ENCODE data around the gene CETN1.

Gene CETN1

DNA sequence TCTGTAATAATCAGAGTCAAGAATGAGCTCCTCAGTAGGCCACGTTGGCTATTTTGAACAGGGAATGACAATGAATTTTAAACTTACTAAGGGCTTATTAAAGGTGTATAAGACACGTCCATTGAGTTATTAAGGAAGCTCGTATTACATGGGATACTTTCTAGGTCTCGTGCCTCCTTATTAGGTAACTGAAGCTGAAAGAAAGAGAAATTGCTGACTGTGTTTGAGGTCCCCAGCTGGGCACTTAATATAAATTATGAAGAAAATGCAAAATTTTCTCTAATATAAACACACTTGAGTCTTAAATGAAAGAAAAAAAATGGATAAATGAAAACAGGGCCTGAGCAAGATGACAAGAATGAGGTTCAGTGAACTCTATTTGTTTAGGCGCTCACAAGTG, 38.4 kb downstream of the CETN1 start:
- in situ Hi-C loops (cut with HindIII; ENCODE audit: low sequenced_read_pairs), result loop anchor here (5.0 kb wide), 1 partner anchor 214 kb away; no protein-coding TSS in a partner anchor

DNA sequence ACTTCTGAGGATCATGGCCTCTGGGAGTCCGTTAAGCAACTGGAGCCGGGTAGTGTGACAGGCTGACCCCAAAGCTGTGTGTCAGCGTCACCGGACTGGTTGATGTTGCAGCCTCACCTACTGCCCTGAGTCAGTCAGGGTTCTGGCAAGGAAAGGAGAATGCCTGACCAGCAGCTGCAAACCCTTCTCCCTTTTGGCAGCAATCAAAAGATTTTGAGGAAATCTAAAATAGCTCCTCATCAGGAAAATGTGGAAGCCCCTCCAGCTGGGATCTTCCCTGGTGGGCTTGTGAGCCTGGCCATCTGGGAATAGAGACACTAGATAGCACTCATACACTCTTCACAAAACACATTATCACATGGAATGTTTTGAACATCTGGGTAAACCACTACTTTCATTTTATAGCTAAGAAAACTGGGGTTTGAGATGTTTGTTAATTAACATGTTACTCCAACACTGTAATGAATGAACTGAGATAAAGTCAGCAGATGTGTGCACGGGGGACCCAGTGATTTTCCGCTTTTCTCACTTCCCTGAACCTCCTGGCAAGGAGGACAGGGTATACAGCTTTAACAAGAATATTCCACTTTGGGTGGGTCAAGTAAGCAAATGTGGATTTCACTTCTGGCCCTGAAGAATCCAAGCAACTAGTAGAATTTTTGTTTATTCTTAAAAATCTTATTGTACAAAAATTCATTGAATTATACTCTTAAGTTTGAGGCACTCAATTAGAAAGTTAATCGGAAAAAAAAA, 41.3 kb downstream of the CETN1 start:
- in situ Hi-C loops (cut with HindIII; ENCODE audit: low sequenced_read_pairs), result no loop called here

GRCh38 chr18:622289-622688, 42.1 kb downstream of the CETN1 start:
- in situ Hi-C loops (cut with HindIII; ENCODE audit: low sequenced_read_pairs), result no loop called here

DNA sequence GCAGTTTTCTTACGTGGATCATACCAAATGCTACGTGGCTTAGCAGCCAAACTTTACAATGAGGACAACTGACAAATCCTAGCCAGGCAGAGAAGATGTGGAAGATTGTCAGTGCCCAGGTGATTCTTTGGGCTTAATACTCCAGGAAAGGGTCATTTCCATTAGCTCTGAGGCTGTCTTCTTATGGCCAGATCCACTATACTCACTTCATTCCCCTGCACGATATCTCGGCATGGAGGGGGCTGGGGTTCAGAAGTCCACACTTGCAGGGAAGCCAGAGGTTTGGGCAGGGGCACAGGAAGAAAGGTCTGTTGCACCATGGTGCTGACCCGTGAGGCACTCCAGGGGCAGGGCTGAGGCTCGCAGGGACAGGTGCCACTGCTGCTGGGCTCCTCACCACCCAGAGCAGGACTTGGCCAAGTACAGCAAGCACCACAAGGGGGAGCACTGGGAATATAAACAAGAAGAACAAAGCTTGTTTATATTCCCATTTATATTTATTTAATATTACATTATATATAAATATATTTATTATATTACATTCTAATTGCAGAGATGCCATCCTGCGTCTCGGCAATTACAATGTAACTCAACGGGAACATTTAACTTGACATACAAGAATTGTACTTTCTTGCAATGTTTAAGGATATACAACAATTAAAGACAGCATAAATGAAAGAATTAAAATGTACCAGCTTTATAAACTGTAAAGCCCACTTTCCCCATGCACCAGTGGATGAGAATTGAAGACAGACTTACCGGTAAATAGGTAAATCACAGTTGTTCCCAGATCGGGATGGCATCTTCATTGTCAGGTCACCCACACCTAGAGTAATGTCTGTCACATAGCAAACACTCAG, 43.8 kb downstream of the CETN1 start:
- in situ Hi-C loops (cut with HindIII; ENCODE audit: low sequenced_read_pairs), result no loop called here

DNA sequence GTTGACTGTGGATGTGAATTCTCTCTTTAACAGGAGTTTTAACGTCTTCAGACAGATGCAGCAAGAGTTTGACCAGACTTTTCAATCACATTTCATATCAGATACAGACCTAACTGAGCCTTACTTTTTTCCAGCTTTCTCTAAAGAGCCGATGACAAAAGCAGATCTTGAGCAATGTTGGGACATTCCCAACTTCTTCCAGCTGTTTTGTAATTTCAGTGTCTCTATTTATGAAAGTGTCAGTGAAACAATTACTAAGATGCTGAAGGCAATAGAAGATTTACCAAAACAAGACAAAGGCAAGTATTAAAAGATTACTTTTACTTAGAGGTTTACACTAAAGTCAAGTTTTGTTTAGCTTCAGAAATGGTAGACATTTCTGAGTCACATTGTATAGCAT, 47.1 kb downstream of the CETN1 start:
- in situ Hi-C loops (cut with HindIII; ENCODE audit: low sequenced_read_pairs), result no loop called here

- in situ Hi-C loops (cut with HindIII; ENCODE audit: low sequenced_read_pairs), result no loop called here
These were observed 49.3 kb downstream of the CETN1 start for GRCh38 chr18:629269-630150.

- in situ Hi-C loops (cut with HindIII; ENCODE audit: low sequenced_read_pairs), result no loop called here
These were observed 51.4 kb downstream of the CETN1 start for GRCh38 chr18:631560-631959.

Data from endothelial cell of hepatic sinusoid (primary cell).